HUDEP-2 (cell line): ENCODE measurements around the gene UBE2N.
"Not testable (repeated sequence)": the region's sequence is repeated elsewhere in the genome, so short reads cannot be mapped to it uniquely, and the experiment has no call there.

Experiments
- DNase-seq, 76 experiments: peaks; one replicate each; lab custom pipeline; 2025; ENCODE audit not compliant: unreplicated experiment in 76 of 76; lab: John Stamatoyannopoulos, UW

UBE2N gene

DNA sequence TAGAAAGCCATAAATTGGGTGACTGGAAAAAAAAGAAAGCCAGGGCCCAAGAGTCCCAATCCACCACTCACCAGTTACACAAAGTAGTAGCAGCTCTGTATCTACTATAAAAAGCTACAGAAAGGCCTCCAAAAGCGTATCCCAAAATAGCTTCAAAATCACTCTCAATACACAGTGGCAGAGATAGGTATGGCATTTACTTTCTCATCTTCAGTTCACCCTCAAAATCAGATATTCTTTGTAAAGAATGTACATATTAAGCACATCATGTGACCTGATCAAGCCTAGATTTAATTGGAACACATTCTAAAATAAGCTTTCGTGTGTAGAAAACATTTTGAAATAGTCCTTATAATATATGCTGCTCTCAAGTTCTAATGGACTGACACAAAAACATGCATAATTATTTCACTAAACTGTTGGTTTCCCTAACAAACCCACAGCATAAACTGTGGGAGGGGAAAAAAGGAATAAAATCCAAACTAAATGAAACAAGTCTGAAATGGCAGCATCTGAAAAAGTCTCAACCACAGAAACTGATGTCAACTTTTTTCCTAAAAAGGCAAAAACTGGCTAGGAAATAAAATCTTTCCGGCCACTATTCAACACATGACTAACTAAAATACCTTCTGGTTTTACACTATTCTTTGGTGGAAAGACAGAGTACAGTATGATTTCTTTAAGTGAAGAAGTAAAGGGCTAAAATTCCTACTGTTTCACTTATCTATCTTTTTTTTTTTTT is 25.9 kb downstream of the UBE2N start:
- no peak for DNase-seq

DNA sequence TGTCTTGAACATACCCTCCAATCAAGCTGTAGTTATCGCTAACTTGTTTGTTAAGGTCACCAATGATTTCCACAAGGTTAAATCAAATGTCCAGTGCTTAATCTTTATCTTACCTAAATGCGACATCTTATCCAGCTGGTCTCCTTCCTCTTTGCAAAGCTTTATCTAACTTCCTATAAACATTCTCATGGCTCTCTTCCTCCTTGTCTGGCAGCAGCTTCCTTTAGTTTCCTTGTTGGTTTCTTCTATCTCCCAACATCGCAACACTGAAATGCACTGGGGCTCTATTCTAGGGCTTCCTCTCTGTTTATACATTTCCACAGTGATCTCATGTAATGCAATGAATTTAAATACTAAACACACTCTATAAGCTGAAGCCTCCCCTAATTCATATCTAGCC is 28.7 kb downstream of the UBE2N start:
- DNase-seq = no peak

DNA sequence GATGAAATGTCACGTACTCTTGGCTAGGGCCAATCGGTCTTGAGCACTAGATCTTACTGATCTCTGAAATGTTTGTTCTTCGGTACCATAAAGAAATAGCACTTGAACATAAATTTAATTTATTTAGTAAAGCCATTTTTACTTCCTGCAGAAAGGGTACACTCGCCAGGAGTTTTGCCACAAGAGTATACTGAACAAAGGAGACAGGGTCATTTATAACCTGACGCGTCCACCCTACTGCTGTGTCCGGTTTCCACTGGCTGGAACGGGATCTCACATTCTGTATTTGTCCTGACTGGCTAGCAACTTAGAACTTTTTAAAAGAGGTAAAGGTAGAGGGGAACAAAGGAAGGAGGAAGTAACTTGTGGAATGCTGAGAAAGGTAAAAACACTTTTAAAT is 29.4 kb downstream of the UBE2N start:
- DNase-seq = not testable (repeated sequence)

DNA sequence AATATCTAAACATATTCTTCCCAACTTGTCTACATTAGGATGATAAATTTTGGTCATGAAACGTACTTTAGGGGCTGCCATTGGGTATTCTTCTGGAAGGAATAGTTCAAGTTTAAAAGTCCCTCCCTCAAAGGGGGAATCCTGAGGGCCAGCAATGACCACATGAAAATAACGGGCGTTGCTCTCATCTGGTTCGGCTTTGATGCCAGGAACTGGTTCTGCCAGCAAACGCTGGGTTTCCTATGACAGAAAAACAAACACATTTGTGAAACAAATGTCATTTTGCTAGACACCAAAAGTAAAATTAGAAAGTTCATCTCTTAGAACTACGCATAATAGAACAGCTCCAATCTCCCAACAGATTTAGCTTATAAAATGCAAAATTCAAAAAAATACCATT is 30.7 kb downstream of the UBE2N start:
- DNase-seq = not testable (repeated sequence)

DNA sequence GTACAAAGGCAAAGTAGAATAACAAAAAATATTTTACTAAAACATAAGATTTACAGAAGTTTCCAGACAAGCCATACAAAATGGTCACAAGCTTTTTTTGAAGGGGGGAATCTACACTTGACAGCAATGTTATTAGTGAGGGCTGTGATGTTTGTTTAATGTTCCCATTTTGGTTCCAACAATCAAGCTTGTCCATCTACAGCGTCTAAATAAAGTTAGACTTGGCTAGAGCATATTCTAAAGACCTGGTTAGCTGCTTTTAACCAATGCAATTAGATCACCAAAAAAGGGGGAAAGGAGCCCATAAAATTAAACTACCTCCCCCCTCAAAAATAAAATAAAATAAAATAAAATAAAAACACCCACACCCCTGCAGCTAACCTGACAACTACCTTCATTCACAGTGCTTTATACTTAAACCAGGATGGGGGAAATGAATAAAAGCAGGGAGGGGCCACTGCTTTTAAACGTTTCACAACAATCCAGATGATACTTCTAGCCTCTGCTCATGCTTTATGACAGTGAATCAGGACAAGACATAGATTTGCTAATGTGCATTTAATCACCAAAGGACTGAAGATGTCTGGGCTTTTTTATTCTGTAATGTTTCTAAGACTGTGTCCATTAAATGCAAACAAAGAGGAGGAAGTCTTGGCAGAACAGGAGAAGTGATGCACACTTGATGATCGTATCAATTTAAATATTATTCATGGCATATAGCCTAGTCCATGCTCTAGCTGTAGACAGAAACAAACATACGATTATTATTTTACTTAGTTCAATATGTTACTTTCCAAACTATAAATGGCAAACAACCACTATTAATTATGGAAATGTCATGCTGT is 32.2 kb downstream of the UBE2N start:
- DNase-seq = not testable (repeated sequence)

DNA sequence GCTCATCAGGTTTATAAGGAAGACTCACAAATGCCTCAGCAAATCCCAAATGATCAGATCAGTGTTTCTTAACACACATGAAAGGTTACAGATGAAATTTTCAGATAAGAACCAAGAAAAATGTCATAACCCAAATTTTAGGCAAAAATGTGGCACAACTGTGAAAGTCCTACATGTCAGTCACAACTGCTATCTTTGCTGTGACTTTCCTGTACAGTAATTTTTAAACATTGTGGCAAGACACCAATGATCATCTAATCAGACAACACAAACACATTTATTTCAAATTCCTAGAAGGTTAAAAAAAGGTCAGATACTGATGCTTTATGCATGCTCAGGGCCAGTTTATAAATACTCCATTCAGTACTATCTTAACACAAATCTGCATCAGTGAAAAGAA is 32.9 kb downstream of the UBE2N start:
- no peak for DNase-seq

DNA sequence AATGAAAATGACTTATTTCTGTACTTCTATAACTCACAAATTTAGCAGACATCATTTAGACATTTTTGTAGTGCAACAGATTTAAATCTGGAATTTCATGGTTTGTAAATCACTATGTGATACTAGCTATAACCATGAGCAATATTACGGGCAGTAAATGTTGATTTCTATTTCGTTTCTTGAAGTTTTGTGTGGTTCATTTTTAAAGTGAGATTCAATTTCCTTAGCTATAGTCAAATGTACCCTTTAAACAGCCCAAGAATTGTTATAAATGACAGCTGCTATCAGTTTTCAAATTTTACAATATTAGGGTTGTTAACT is 33.8 kb downstream of the UBE2N start:
- no peak for DNase-seq

DNA sequence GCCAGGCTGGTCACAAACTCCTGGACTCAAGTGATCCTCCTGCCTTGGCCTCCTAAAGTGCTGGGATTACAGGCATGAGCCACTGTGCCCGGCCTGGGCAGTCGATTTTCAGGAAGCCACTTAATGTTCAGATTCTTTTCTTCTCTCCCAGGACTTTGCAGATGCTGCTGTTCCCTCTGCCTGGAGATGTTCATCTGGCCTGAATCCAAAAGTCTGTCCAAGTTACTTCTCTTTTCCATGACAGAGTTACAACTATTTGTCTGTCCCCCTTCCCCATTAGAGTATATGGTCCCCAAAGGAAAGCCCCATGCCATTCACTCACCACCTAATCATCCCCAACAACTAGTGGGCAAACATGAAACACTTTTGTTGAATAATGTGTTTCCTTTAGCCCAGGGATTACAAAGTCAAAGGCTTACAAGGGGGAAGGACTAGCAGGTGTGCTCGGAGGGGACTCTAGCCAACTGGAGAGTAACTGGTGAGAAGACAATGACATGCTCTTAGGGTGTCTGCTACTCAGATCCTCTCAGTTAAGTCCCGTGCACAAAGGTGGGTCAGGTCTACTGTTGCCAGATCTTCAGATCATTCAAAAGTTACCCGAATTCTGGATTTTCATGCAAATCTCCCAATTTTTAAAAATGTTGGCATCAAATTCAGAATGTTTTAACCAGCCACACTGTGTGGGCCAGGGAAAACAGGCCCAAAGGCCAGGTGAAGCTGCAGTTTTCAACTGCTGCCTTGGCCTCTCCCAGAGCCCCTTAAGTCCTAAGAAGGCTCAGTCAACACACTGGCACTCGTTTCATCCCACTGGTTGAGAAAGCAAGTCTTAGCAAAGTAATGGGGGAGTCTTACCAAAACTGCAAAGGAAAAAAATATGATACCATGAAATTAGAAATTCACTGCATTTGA is 34.4 kb downstream of the UBE2N start:
- DNase-seq = peak in 1 of 76 experiments; percentile 2

DNA sequence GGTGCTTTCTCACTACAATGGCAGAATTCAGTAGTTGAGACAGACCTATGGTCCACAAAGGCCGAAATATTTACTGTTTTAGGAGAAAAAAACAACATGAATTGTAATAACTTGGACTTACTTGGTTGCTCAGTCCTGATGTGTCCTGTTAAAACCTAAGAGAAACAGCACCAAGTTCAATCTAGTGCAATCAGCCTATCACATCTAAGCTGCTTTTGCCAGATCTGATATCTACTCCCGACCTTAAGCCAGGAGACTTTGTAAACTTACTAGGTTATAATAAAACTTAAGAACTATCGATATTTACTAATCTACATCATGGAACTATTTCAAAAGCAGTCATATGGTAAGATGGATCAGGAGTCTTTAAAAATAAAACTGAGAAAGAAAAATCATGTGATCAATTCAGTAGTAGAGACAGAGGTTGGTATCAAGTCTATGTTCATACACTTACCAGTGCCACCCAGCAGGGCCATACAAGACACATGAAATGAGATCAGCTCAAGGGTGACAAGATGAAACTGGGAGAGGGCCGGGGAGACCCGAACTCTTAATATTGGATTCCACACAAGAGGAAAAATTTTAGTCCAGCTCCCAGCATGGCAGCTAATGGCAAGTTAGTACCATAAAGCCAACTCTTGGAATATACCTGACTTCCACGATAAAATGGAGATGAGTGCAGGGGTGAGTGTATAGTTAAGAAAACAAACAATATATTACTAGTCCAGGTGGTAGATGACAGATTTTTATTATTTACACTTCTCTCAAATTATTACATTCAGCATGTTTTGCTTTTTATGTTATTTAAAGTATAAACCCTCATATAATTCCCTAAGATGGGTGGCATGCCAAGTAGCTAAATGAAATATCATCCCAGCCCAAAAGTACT is 36.5 kb downstream of the UBE2N start:
- DNase-seq = peak in 2 of 76 experiments; percentile 3 to 11

DNA sequence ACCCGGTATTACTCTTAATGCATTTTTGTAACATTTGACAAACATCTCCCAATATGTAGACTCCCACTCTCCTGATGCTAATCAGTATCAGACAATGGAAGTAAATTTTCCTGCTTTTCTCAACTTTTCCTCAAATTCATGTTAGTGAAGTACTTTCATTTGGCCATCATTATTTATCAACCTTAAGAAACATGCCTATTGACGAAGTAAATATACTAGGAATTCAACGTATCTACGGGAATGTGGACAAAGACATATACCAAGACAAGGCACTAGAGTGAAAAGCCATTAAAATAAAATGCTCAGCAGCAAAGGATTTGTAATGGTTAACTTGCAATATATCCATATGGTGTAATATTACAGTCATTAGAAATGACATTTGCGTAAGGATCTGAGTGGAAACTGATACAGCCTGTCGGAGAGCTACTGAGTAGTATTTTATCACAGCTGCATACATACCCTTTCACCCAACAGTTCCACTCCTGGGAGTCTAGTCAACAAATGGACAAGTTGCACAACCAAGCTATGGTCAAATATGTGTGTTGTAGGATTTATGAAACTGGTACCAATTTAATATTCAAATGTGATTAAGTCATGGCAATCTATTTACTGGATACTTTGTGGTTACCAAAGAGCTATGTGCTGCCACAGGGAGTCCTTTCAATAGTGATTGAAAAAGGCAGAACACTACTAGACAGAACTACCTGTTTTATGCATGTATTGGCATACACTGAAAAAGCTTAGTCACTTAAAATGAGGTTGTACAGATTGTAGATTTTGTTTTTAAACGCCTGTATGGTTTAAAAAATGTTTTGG is 37.6 kb downstream of the UBE2N start:
- peak in 2 of 76 experiments; percentile 8 to 30 for DNase-seq

DNA sequence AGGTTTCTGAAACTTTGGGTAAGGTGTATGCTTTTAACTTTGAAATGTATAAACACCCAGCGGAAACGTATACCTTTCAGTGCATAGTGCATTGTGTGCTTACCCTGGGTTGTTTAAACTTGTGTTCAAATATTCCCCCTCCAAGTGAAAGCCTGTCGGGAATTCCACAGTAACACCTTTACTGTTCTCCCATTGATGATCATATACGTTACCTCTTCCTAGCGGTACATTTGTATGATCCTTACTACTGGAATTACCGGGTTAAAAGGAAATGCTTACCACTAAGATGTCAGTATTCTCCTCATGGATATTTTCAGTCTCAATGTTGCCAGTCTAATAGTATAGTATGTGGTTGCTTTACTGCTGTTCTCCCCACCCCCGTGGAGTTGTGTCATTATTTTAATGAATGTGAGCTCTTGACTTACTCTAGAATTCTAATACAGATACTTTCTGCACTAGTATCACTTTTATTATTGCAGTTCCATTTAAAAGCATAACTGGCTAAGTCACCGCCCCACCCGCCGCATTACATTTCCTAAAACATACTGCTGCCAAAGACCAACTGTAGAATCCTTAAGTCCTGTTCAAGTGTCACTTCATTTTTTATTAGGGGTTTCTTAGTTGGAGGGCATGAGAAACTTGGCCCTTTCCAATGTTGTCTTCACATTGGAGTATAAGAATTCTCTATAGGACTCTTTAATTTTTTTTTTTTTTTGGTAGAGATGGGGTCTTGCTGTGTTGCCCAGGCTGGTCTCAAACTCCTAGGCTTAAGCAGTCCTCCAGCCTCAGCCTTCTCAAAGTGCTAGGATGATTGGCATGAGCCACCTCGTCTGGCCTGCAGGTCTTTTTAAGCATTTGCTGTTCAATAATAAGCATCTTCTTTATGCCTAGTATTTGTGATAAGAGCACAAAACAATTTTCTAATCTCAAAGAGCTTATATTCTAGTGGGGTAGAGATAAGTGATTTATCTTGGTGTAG is 39.1 kb downstream of the UBE2N start:
- DNase-seq = no peak

DNA sequence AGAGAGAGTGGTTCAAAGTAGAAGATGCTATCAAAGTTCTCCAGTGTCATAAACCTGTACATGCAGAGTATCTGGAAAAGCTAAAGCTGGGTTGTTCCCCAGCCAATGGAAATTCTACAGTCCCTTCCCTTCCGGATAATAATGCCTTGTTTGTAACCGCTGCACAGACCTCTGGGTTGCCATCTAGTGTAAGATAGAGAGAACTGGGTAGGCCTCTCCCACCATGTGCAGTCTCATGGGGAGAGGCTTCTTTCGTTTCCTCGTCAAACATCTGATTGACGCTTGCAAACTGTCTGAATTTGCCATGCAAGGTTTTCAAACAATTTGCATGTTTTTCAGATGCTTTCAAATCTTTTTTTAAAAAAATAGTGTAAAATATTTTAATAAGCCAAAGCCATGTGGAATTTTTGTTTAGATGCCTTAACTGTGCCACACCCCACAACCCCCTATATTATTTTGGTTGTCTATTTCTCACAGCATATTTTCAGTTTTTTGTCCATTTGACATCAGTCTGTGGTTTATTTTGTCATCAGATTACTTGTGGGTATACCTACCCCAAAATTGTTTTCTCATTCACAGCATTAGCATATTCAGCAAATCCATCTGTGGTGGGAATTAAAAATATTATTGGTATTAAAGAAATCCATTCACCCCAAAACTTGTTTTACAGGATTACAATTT is 42.4 kb downstream of the UBE2N start:
- DNase-seq = not testable (repeated sequence)

DNA sequence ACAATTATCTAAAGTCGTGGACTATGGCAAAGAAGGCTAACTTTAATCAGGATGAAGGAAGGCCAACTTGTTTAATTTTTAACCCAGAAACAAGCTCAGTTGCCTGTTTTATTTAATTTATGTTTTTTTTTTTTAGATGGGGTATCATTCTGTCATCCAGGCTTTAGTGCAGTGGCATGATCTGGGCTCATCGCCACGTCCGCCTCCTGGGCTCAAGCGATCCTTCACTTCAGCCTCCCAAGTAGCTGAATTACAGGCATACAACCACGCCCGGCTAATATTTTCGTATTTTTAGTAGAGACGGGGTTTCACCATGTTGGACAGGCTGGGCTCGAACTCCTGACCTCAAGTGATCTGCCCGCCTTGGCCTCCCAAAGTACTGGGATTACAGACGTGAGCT is 44.3 kb downstream of the UBE2N start:
- DNase-seq = no peak

DNA sequence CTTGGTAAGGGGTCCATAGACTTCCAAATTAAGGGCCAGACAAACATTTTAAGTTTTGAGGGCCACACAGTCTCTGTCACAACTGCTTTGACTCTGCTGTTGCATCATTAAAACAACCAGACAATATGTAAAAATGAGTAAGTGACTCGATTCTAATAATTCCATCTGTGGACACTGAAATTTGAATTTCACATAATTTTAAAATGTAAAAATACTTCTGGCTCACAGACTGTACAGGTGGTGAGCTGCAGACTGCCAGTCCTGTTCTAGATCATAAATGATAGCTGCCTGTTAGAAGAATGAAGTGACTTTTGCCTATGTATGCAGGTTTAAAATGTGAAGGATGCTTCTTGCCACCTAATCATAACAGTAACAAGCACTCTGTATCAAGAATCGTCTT is 48.3 kb downstream of the UBE2N start:
- DNase-seq = no peak

DNA sequence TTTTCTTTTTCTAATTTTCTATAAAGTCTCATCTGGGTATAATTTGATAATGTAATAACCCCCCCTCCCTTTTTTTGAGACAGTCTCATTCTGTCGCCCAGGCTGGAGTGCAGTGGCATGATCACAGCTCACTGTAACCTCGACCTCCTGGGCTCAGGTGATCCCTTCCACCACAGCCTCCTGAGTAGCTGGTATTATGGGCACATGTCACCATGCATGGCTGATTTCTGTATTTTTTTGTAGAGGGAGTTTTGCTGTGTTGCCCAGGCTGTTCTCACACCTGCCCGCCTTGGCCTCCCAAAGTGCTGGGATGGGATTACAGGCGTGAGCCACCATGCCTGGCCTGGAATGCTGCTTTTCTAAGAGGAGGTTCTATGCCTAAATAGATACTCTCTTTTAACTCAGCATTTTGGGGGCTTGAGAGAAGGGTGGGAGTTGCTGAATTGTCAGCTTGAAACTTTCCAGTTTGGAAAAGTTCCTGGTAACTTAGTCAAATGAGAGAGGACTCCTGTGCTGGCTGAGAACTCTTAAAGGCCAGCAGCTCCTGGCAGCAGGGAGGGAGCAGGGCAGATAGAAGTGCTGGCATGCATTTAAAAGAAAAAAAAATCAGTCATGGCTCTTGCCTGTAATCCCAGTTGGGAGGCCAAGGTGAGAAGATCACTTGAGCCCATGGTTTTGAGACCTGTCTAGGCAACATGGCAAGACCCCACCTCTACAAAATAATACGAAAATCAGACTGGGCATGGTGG is 51.0 kb downstream of the UBE2N start:
- no peak for DNase-seq

DNA sequence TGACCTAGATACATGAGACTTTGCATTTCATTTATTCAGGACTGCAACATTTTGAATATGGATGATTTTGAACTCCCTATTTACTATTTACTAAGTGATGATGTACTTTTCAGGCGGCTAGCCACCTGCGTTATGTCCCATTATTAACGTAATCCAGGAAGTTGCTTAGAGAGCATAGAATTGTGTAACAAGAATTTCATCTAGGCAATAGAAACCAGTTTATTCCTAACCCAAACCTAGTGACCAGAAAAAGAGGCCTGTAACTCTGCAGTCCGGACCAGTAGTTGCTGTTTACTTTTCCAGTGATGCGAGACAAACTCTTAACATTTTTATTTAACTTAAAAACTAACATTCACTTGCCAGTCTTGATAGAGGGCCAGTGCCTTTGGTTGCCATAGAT is 51.7 kb downstream of the UBE2N start:
- DNase-seq = no peak

DNA sequence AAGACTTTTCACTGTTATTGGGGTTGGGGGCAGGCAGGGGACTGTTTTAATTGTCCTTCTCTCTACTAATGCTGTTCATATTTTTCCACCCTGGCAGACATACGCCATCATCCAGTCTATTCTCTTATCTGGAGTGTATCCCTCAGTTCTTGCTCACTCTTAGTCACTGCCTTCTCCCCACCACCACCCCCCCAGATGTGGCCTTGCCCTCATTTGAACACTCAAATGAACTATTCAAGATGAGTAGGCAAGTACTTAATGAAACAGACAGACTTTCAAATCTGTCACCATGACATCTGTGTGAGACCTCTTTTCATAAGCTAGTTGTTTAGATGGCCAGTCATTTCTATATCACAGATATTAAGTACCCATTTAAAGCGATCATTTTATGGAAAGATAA is 54.0 kb downstream of the UBE2N start:
- DNase-seq = peak in 13 of 76 experiments; percentile 12 to 49 (median 24)
